Neural progenitor cell (in vitro differentiated cells): Measurements from ENCODE around the gene PDZK1. TPM values are rescaled to one million over a fixed set of nuclear protein-coding genes. Genes with fewer than 3 reads are reported as not detected.
"Not testable (repeated sequence)": the region's sequence is repeated elsewhere in the genome, so short reads cannot be mapped to it uniquely, and the experiment has no call there.

Experiments
- DNase-seq: peaks from one replicate; pipeline ENCODE4 v3.0.0-alpha.2; 2016; ENCODE audit warnings: low spot score
- H2AFZ ChIP-seq: fragments of 200-600 bp; sonication (generic); replicated peaks from 2 replicates; pipeline ENCODE4 v1.6.1; 2016; ENCODE audit warnings: antibody characterized with exemption
- H3F3A ChIP-seq: fragments of 200-600 bp; sonication (generic); 2 replicates; pipeline ENCODE4 v1.6.1; 2016; ENCODE audit warnings: antibody characterized with exemption, low read depth
- H3K27ac ChIP-seq: fragments of 200-600 bp; sonication (generic); 2 replicates; pipeline ENCODE4 v1.5.1; 2016; ENCODE audit warnings: mild to moderate bottlenecking
- H3K27me3 ChIP-seq: fragments of 200-600 bp; sonication (generic); 2 replicates; pipeline ENCODE4 v1.6.1; 2016; ENCODE audit warnings: mild to moderate bottlenecking, moderate library complexity
- H3K36me3 ChIP-seq: fragments of 200-600 bp; sonication (generic); 2 replicates; pipeline ENCODE4 v1.5.1; 2016
- H3K4me1 ChIP-seq: fragments of 200-600 bp; sonication (generic); 2 replicates; pipeline ENCODE4 v1.6.1; 2016; ENCODE audit warnings: mixed run types
- H3K4me2 ChIP-seq: fragments of 200-600 bp; sonication (generic); 2 replicates; pipeline ENCODE4 v1.6.1; 2016
- H3K4me3 ChIP-seq: fragments of 200-600 bp; sonication (generic); 2 replicates; pipeline ENCODE4 v1.5.1; 2016
- H3K79me2 ChIP-seq: fragments of 200-600 bp; sonication (generic); 2 replicates; pipeline ENCODE4 v1.6.1; 2016; ENCODE audit warnings: low read depth
- H3K9ac ChIP-seq: fragments of 200-600 bp; sonication (generic); 2 replicates; pipeline ENCODE4 v1.6.1; 2016
- H3K9me3 ChIP-seq: fragments of 200-600 bp; sonication (generic); 2 replicates; pipeline ENCODE4 v1.5.1; 2016; ENCODE audit warnings: low read depth
- H4K20me1 ChIP-seq: fragments of 200-600 bp; sonication (generic); 2 replicates; pipeline ENCODE4 v1.6.1; 2016; ENCODE audit warnings: low read depth
- H3K27ac Mint-ChIP-seq: 3 replicates; pipeline ENCODE4 v1.8.0; 2021; ENCODE audit warnings: mixed read lengths
- H3K27me3 Mint-ChIP-seq: 2 replicates; pipeline ENCODE4 v1.8.0; 2022; ENCODE audit warnings: low read depth, mild to moderate bottlenecking, inconsistent platforms, moderate library complexity, mixed read lengths; ENCODE audit not compliant: insufficient read depth
- H3K36me3 Mint-ChIP-seq: 3 replicates; pipeline ENCODE4 v1.8.0; 2021; ENCODE audit warnings: mixed read lengths
- H3K4me1 Mint-ChIP-seq: 3 replicates; pipeline ENCODE4 v1.8.0; 2021; ENCODE audit warnings: mixed read lengths
- H3K4me3 Mint-ChIP-seq: 3 replicates; pipeline ENCODE4 v1.8.0; 2021; ENCODE audit warnings: mild to moderate bottlenecking, moderate library complexity, mixed read lengths
- H3K9me3 Mint-ChIP-seq: 3 replicates; pipeline ENCODE4 v1.8.0; 2020; ENCODE audit warnings: mixed read lengths
- total RNA-seq: library from RNA; depleted of rRNA; stranded (reverse); fragments of >200 nt; gene quantifications from 2 replicates; pipeline ENCODE4 v1.2.3, GENCODE V29; 2015; ENCODE audit warnings: low replicate concordance

The PDZK1 gene
- total RNA-seq, 1 donor from 2014 or later = 0.28 TPM

GRCh38 chr1:145670995-145671745 is 36.0 kb downstream of the PDZK1 start:
- H3K9me3 ChIP-seq, H3K36me3 ChIP-seq, H3F3A ChIP-seq, H2AFZ ChIP-seq, H3K79me2 ChIP-seq, H3K4me1 ChIP-seq, H3K4me1 Mint-ChIP-seq, H3K27ac ChIP-seq, H3K4me3 ChIP-seq, H3K27ac Mint-ChIP-seq, DNase-seq, H4K20me1 ChIP-seq, H3K4me2 ChIP-seq, H3K27me3 Mint-ChIP-seq, H3K9me3 Mint-ChIP-seq, H3K27me3 ChIP-seq, H3K36me3 Mint-ChIP-seq, H3K9ac ChIP-seq, H3K4me3 Mint-ChIP-seq: not testable (repeated sequence)

GRCh38 chr1:145665015-145665414 is 42.2 kb downstream of the PDZK1 start:
- not testable (repeated sequence) for H3K9me3 Mint-ChIP-seq, H3K4me2 ChIP-seq, H3K36me3 ChIP-seq, H3F3A ChIP-seq, H4K20me1 ChIP-seq, H3K9ac ChIP-seq, H3K4me1 ChIP-seq, H3K27ac Mint-ChIP-seq, H3K9me3 ChIP-seq, H3K27me3 Mint-ChIP-seq, H3K36me3 Mint-ChIP-seq, H2AFZ ChIP-seq, H3K79me2 ChIP-seq, H3K27ac ChIP-seq, H3K4me1 Mint-ChIP-seq, H3K4me3 Mint-ChIP-seq, H3K27me3 ChIP-seq, DNase-seq, H3K4me3 ChIP-seq

- H2AFZ ChIP-seq, H3K27ac Mint-ChIP-seq, H3K27me3 Mint-ChIP-seq, H3K4me2 ChIP-seq, H3K4me1 ChIP-seq, H3K36me3 ChIP-seq, H3K79me2 ChIP-seq, DNase-seq, H3K4me3 Mint-ChIP-seq, H3K4me3 ChIP-seq, H3F3A ChIP-seq, H3K36me3 Mint-ChIP-seq, H3K9me3 Mint-ChIP-seq, H3K4me1 Mint-ChIP-seq, H4K20me1 ChIP-seq, H3K27me3 ChIP-seq, H3K27ac ChIP-seq, H3K9ac ChIP-seq, H3K9me3 ChIP-seq: not testable (repeated sequence)
Observed at GRCh38 chr1:145662502-145662901, 44.7 kb downstream of the PDZK1 start.

- H3K27ac Mint-ChIP-seq, H3K27ac ChIP-seq, H3K9me3 ChIP-seq, H3K36me3 ChIP-seq, H3F3A ChIP-seq, H3K36me3 Mint-ChIP-seq, H4K20me1 ChIP-seq, H3K4me3 ChIP-seq, H3K4me3 Mint-ChIP-seq, DNase-seq, H2AFZ ChIP-seq, H3K79me2 ChIP-seq, H3K27me3 ChIP-seq, H3K9me3 Mint-ChIP-seq, H3K27me3 Mint-ChIP-seq, H3K4me2 ChIP-seq, H3K4me1 Mint-ChIP-seq, H3K9ac ChIP-seq, H3K4me1 ChIP-seq: not testable (repeated sequence)
Observed at GRCh38 chr1:145656245-145656943, 50.8 kb downstream of the PDZK1 start.

GRCh38 chr1:145643990-145644389 is 63.2 kb downstream of the PDZK1 start:
- H3K36me3 Mint-ChIP-seq, H3K4me1 Mint-ChIP-seq: not testable (repeated sequence)

GRCh38 chr1:145641886-145642285 is 65.3 kb downstream of the PDZK1 start:
- not testable (repeated sequence) for H3K36me3 Mint-ChIP-seq, H3K36me3 ChIP-seq, H3F3A ChIP-seq, H3K4me2 ChIP-seq, H3K4me3 ChIP-seq, H3K4me3 Mint-ChIP-seq, H3K27me3 Mint-ChIP-seq, H3K4me1 Mint-ChIP-seq, H3K27ac Mint-ChIP-seq, H3K9me3 ChIP-seq, DNase-seq, H3K27ac ChIP-seq, H3K9ac ChIP-seq, H2AFZ ChIP-seq, H3K9me3 Mint-ChIP-seq, H4K20me1 ChIP-seq, H3K27me3 ChIP-seq, H3K79me2 ChIP-seq, H3K4me1 ChIP-seq

More at GRCh38 chr1:145643990-145644389, 63.2 kb downstream of the PDZK1 start:
- H3K9me3 ChIP-seq, H3K4me3 ChIP-seq, H3K36me3 ChIP-seq, H3K79me2 ChIP-seq, H4K20me1 ChIP-seq, H3K9me3 Mint-ChIP-seq, H3K9ac ChIP-seq, DNase-seq, H3K27me3 Mint-ChIP-seq, H3K4me3 Mint-ChIP-seq, H3K4me1 ChIP-seq, H3K27ac ChIP-seq, H3K27ac Mint-ChIP-seq, H2AFZ ChIP-seq, H3F3A ChIP-seq, H3K4me2 ChIP-seq, H3K27me3 ChIP-seq: not testable (repeated sequence)

- H3K79me2 ChIP-seq, DNase-seq, H3K4me3 Mint-ChIP-seq, H3K27ac Mint-ChIP-seq, H2AFZ ChIP-seq, H3K4me2 ChIP-seq, H3K27me3 ChIP-seq, H3K4me3 ChIP-seq, H3K27ac ChIP-seq, H3F3A ChIP-seq, H3K9me3 ChIP-seq, H3K9ac ChIP-seq, H3K4me1 Mint-ChIP-seq, H3K36me3 Mint-ChIP-seq, H4K20me1 ChIP-seq, H3K4me1 ChIP-seq, H3K9me3 Mint-ChIP-seq, H3K36me3 ChIP-seq, H3K27me3 Mint-ChIP-seq: not testable (repeated sequence)
Observed at GRCh38 chr1:145636237-145636636, 70.9 kb downstream of the PDZK1 start.

GRCh38 chr1:145622177-145622576 is 85.0 kb downstream of the PDZK1 start:
- not testable (repeated sequence) for H4K20me1 ChIP-seq, H3K9me3 ChIP-seq, H3K9me3 Mint-ChIP-seq, H3K79me2 ChIP-seq, H3F3A ChIP-seq, DNase-seq, H3K27me3 Mint-ChIP-seq, H2AFZ ChIP-seq, H3K27ac Mint-ChIP-seq, H3K9ac ChIP-seq, H3K4me1 ChIP-seq, H3K27ac ChIP-seq, H3K36me3 Mint-ChIP-seq, H3K4me2 ChIP-seq, H3K36me3 ChIP-seq, H3K27me3 ChIP-seq, H3K4me3 ChIP-seq, H3K4me1 Mint-ChIP-seq, H3K4me3 Mint-ChIP-seq
